ENCODE measurements around the gene ART3.
A peak's percentile ranks its signal among the peaks of the same experiment; 100 is the strongest.

ART3 gene

GRCh38 chr4:76148142-76148865, 73.8 kb downstream of the ART3 start, which contains the start of gene NUP54:
NUP54 (minus strand) TSS chr4:76148397; CDS start chr4:76148374, 23 bp downstream.
- peak; percentile 97 for DNase-seq

- no peak for DNase-seq
These were observed 78.8 kb downstream of the ART3 start for GRCh38 chr4:76153356-76153755.

GRCh38 chr4:76155979-76156378, 81.5 kb downstream of the ART3 start:
- DNase-seq, result no peak

GRCh38 chr4:76156635-76157034, 82.1 kb downstream of the ART3 start:
- no peak for DNase-seq

- DNase-seq, result no peak
These were observed 85.8 kb downstream of the ART3 start for GRCh38 chr4:76160355-76160754.

All from stimulated activated CD4-positive, alpha-beta T cell treated with anti-CD3 and anti-CD28 coated beads, Interleukin-4, amount 100 ng/mL, for 24 hours (primary cell).